Right lung (tissue), 5 donors: Measurements from ENCODE around the gene ABHD16A. TPM values are rescaled to one million over a fixed set of nuclear protein-coding genes. Genes with fewer than 3 reads are reported as not detected.
"Not testable (repeated sequence)": the region's sequence is repeated elsewhere in the genome, so short reads cannot be mapped to it uniquely, and the experiment has no call there.

Experiments
- DNase-seq, 2 donors: peaks; one replicate each; pipeline ENCODE4 v3.0.0-alpha.2; 2013
- polyA plus RNA-seq, 5 donors: library from polyadenylated mRNA; unstranded; fragments of 120-200 nt; gene quantifications; one replicate each; pipeline versions ENCODE4 v1.2.1 to v1.2.3, GENCODE V29; 2013; ENCODE audit warnings: inconsistent platforms in 1 of 5, low replicate concordance in 1 of 5; ENCODE audit not compliant: insufficient read length in 5 of 5, insufficient read depth in 1 of 5

Gene ABHD16A
- polyA plus RNA-seq, 5 donors: 48.7 to 64.2 (median 59.9) TPM

DNA sequence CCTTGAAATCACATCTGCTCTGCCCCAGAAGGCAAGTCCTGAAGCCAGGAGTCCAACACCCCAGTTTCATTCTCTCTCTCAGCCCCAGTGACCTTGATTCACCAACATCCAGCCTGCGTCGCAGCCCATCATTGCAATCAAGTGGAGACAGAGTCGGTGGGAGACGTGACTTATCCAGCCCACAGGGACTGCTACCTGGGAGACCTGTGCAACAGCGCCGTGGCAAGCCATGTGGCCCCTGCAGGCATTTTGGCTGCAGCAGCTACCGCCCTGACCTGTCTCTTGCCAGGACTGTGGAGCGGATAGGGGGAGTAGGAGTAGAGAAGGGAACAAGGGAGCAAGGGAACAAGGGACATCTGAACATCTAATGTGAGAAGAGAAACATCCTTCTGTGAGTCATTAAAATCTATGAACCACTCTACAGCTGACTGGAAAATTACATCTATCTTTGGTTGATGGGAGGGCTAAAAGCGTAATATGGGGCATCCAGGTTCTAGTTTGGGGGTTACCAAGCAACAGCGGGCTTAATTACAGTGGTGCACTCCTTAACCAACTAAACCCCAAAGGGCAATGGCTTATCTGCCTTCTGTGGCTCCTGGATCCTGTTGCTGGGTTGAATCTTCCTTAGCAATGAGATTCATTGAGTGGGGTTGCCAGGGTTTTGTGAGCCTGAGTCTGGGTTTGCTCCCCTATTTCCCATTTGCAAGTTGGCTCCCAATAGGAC lies 14.5 kb upstream of the ABHD16A start:
- DNase-seq: no peak

- DNase-seq: no peak
Measured at GRCh38 chr6:31715022-31715958, 12.2 kb upstream of the ABHD16A start, which contains the start of gene LY6G6D. Gene LY6G6D (plus strand): TSS chr6:31715348. CDS start chr6:31715356, 8 bp downstream.

DNA sequence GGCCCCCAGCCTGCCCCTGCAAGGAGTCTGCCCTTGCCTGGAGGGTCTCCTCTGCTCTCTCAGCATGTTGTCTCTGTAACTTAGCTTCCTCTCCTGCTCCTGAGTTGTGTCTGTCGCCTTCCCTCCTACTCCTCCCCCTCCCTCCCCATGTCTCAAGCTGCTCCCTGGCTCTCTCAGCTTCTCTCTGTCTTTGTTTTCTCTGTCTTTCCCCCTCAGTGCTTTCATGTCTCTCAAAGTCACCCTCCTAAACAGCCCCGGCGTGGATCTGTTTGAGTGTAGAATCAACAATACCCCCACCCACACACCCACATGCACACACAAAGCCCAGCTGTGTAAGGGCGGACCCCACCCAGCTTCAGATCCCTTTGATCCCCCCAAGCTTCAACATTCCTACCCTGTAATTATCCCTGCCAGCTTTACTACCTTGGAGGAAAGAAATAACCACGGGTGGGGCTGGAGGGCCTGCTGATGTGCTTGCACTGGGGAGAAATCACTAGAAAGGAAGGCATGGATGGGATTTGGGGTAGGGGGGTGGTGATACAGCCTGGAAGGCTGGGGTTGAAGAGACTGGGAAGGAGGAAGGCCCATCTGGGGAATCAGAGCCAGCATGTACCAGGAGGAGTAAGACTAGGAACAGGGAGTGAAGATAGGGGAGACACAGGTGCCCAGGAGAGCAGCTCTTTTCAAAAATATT lies 11.0 kb upstream of the ABHD16A start:
- no peak for DNase-seq

DNA sequence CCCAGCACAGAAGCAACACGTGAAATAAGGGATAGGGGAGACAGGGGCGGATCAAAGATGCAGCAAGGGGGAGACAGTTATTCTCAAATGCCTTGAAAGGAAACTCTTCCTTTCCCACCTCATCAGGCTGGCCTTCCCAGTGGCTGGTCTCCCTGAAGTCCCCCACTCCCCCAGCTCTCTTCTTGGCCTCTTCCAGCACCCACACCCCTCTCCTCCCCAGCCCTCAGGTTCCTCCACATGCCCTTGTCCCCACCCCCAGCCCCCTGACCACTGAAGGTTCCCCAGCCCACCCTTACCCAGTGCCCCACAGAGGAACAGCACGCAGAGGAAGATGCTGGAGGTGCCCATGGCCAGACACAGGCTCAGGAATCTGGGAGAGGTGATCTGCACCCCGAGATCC lies 10.3 kb upstream of the ABHD16A start:
- DNase-seq: no peak

DNA sequence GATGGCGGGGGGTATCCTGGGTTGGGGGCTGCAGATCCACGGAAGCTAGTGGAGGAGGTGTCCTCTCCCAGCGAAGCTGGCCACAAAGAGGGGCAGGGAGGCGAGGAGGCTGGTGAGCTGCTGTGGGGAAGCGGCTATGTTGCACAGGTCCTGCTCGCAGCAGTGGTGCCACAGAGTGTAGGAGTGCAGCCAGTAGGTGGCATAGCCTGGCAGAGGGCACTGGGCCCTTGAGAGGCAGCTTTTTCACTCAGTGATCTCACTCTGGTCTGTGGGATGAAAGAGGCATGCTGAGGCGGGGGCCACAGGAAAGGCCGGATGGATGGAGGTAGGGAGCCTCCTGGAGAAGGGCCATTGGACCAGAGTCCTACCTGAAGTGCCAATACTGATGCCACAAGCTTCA lies 9.2 kb upstream of the ABHD16A start:
- no peak for DNase-seq

DNA sequence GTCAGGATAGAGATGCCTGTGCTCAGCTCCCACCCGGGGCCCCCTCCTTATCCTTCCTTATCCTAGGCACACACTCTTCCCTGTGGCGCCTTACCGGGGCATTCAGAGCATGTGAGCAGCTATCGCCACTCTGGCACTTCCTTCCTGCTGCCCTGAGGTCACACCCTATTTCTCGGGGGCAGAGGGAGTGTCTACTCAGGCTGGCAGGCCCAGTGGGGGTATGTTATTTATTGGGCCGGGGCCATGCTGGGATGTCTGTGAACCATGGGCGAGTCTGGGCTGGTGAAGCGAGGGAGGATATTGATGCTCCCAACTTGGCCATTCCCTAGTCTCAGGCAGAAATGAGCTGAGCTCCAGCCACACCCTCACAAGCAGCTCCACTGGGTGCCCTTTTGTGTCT lies 8.1 kb upstream of the ABHD16A start:
- DNase-seq: no peak

- DNase-seq: no peak
Measured at GRCh38 chr6:31710523-31711219, 7.5 kb upstream of the ABHD16A start.

GRCh38 chr6:31709157-31709556 lies 6.0 kb upstream of the ABHD16A start:
- DNase-seq: not testable (repeated sequence)

GRCh38 chr6:31708224-31708623 lies 5.1 kb upstream of the ABHD16A start:
- DNase-seq: no peak

DNA sequence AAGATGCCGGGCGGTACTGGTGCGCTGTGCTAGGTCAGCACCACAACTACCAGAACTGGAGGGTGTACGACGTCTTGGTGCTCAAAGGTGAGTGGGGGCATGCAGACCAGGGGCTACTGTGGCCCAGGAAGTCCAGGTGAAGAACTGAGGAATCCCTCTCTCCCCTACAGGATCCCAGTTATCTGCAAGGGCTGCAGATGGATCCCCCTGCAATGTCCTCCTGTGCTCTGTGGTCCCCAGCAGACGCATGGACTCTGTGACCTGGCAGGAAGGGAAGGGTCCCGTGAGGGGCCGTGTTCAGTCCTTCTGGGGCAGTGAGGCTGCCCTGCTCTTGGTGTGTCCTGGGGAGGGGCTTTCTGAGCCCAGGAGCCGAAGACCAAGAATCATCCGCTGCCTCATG lies 4.6 kb upstream of the ABHD16A start:
- no peak for DNase-seq

GRCh38 chr6:31706599-31706998 lies 3.5 kb upstream of the ABHD16A start, which contains the start of gene LY6G6F:
Gene LY6G6F (plus strand): TSS chr6:31706866. CDS start chr6:31706907, 41 bp downstream.
- DNase-seq: no peak

GRCh38 chr6:31705931-31706330 lies 2.8 kb upstream of the ABHD16A start:
- no peak for DNase-seq

GRCh38 chr6:31702405-31702818 lies 712 bp downstream of the ABHD16A start:
- DNase-seq: peak in 1 of 2 donors; percentile 23

- no peak for DNase-seq
Measured at GRCh38 chr6:31701666-31702404, 1.3 kb downstream of the ABHD16A start.

- no peak for DNase-seq
Measured at GRCh38 chr6:31700740-31701401, 2.3 kb downstream of the ABHD16A start.

- no peak for DNase-seq
Measured at GRCh38 chr6:31697555-31697954, 5.6 kb downstream of the ABHD16A start.

DNA sequence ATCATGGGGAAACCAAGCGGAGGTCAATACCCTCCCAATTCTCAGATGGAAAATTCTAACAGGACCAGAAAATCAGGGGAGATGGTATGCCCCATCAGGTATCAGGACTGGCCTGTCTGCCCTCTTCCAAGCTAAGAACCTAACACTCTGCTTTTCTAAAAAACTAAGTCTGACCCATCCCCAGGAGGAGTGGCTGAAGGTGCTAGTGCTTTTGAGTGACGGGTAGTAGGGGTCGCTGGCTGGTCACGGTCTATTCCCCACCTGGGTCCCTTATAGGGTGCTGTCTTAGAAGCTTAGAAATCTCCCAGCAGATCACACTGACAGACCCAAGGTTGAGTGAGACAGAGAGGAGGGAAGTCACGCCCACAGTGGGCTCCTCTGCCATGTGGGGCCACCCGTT lies 9.6 kb downstream of the ABHD16A start:
- no peak for DNase-seq

DNA sequence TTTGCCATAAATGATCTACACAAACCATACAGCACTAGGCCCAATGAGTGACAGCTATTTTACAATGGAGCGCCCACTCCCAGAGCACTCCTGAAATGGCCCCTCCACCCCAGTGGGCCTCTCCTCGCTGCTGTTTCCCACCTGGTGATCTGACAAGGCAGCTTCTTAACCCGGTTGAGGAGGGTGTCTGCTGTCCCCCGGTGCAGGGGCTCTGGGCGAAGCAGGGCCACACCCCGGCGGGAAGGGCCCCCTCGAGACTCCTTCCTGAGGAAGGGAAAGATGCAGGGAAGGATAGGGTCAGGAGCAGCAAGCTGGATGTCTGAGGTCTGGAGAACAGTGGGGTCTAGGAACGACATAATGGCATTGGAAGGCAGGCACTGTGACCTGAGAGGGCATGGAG lies 10.2 kb downstream of the ABHD16A start:
- DNase-seq: no peak

GRCh38 chr6:31692353-31692752 lies 10.8 kb downstream of the ABHD16A start:
- DNase-seq: no peak

- DNase-seq: no peak
Measured at GRCh38 chr6:31691564-31692108, 11.5 kb downstream of the ABHD16A start.
